ENCODE data around the gene ITM2B.

GRCh38 chr13:48251611-48252081, 18.6 kb downstream of the ITM2B start:
- TF ChIP-seq CTCF (IDR thresholded peaks at IDR 0.05) = no peak
- TF ChIP-seq POLR2A (IDR thresholded peaks at IDR 0.05) = no peak

All from adrenal gland (tissue), 5 donors.